A549 (cell line): ENCODE measurements around the gene STS. TPM values are rescaled to one million over a fixed set of nuclear protein-coding genes. Genes with fewer than 3 reads are reported as not detected.
"Not testable (repeated sequence)": the region's sequence is repeated elsewhere in the genome, so short reads cannot be mapped to it uniquely, and the experiment has no call there.

Source experiments
- ATAC-seq, 2 experiments: fragments of 200-7000 bp in 1 of 2; fragments of >200 bp in 1 of 2; cut with Nextera tagmentation in 1 of 2; cut with Tn5 transposase in 1 of 2; 3 replicates each; pipeline versions ENCODE4 v1.8.0 to v1.9.1; 2018 to 2020; ENCODE audit warnings: mild to moderate bottlenecking in 1 of 2, moderate library complexity in 1 of 2
- CTCF ChIA-PET: fragments of 300-600 bp; sonication (Branson Sonifier 250); formaldehyde crosslinking; extraction: SDS; loops from one replicate; lab custom pipeline; 2021; ENCODE audit warnings: antibody characterized with exemption, inconsistent platforms; lab: Yijun Ruan, JAX
- POLR2A ChIA-PET: fragments of 350-600 bp; formaldehyde crosslinking; extraction: SDS; loops from one replicate; lab custom pipeline; 2021; ENCODE audit warnings: antibody characterized with exemption, inconsistent platforms; lab: Yijun Ruan, JAX
- DNase-seq, 2 experiments: peaks; one replicate each; pipeline versions ENCODE4 v3.0.0 to v3.0.0-alpha.2; 2011 to 2016; ENCODE audit warnings: low read depth in 1 of 2, low spot score in 1 of 2
- FAIRE-seq: peaks from 2 replicates; lab custom pipeline; 2011; peaks lifted over from hg19 to GRCh38; lab: Jason Lieb, UNC
- H3K27ac ChIP-seq, 2 experiments: fragments of >200 bp; sonication (Bioruptor Twin); formaldehyde crosslinking; 3 replicates each; pipeline ENCODE4 v1.5.1; 2016 to 2017
- H3K4me1 ChIP-seq: fragments of >200 bp; sonication (Bioruptor Twin); formaldehyde crosslinking; 3 replicates; pipeline ENCODE4 v1.6.1; 2016
- H3K4me2 ChIP-seq: fragments of >200 bp; sonication (Bioruptor Twin); formaldehyde crosslinking; 3 replicates; pipeline ENCODE4 v1.6.1; 2016
- H3K4me3 ChIP-seq: fragments of >200 bp; sonication (Bioruptor Twin); formaldehyde crosslinking; 3 replicates; pipeline ENCODE4 v1.5.1; 2016
- H3K9me3 ChIP-seq: fragments of >200 bp; sonication (Bioruptor Twin); formaldehyde crosslinking; 3 replicates; pipeline ENCODE4 v1.6.1; 2016
- ATOH8 ChIP-seq: fragments of 250-450 bp; sonication (Bioruptor Pico); IDR thresholded peaks from 2 replicates; pipeline ENCODE4 v1.5.0; 2020; ENCODE audit warnings: low read depth, mild to moderate bottlenecking, moderate library complexity
- BHLHE40 ChIP-seq: IDR thresholded peaks from 2 replicates; pipeline ENCODE4 v1.6.1; 2012; ENCODE audit warnings: low read depth, low read length, inconsistent platforms
- CHD2 ChIP-seq: fragments of 150-350 bp; IDR thresholded peaks from 2 replicates; pipeline ENCODE4 v1.6.1; 2014; ENCODE audit warnings: low read length; ENCODE audit not compliant: partially characterized antibody
- CTCF ChIP-seq: fragments of >200 bp; sonication (Bioruptor Twin); formaldehyde crosslinking; IDR thresholded peaks from 3 replicates; pipeline ENCODE4 v1.5.1; 2016
- EHF ChIP-seq: fragments of 250-450 bp; sonication (Bioruptor Pico); IDR thresholded peaks from 2 replicates; pipeline ENCODE4 v1.5.0; 2020; ENCODE audit warnings: mild to moderate bottlenecking
- FOSL2 ChIP-seq, 2 experiments: fragments of 450-650 bp in 1 of 2; fragments of >200 bp in 1 of 2; sonication (Bioruptor Twin) in 1 of 2; formaldehyde crosslinking; IDR thresholded peaks; 2 replicates each; pipeline versions ENCODE4 v1.5.0 to v1.6.1; 2016 to 2020; ENCODE audit warnings: mild to moderate bottlenecking in 1 of 2, moderate library complexity in 1 of 2
- FOXS1 ChIP-seq: fragments of 250-450 bp; sonication (Bioruptor Pico); IDR thresholded peaks from 2 replicates; pipeline ENCODE4 v1.5.0; 2020; ENCODE audit warnings: mild to moderate bottlenecking, moderate library complexity
- HDAC2 ChIP-seq: fragments of 200-600 bp; sonication (generic); IDR thresholded peaks from 2 replicates; pipeline ENCODE4 v1.6.1; 2016
- HMGXB4 ChIP-seq: fragments of 250-450 bp; sonication (Bioruptor Pico); IDR thresholded peaks from 2 replicates; pipeline ENCODE4 v1.5.0; 2021; ENCODE audit warnings: mild to moderate bottlenecking, moderate library complexity, borderline replicate concordance
- HOXA7 ChIP-seq: fragments of 250-450 bp; sonication (Bioruptor Pico); IDR thresholded peaks from 2 replicates; pipeline ENCODE4 v1.5.0; 2020; ENCODE audit warnings: mild to moderate bottlenecking, moderate library complexity
- KDM5A ChIP-seq: fragments of 200-600 bp; sonication (generic); IDR thresholded peaks from 2 replicates; pipeline ENCODE4 v1.6.1; 2016; ENCODE audit warnings: antibody characterized with exemption, mild to moderate bottlenecking
- MAX ChIP-seq: IDR thresholded peaks from 2 replicates; pipeline ENCODE4 v1.6.1; 2012
- MAZ ChIP-seq: fragments of 150-350 bp; IDR thresholded peaks from 2 replicates; pipeline ENCODE4 v1.6.1; 2014; ENCODE audit warnings: antibody characterized with exemption, low read depth, low read length, borderline replicate concordance
- NFE2L2 ChIP-seq: fragments of 150-350 bp; conservative IDR thresholded peaks from 2 replicates; pipeline ENCODE4 v1.6.1; 2014; ENCODE audit warnings: low read length
- PBX3 ChIP-seq: IDR thresholded peaks from 2 replicates; pipeline ENCODE4 v1.6.1; 2012
- PHF8 ChIP-seq: fragments of 200-600 bp; sonication (generic); IDR thresholded peaks from 2 replicates; pipeline ENCODE4 v1.6.1; 2016; ENCODE audit warnings: low read depth, mild to moderate bottlenecking, antibody characterized with exemption, moderate library complexity, borderline replicate concordance
- RAD21 ChIP-seq, 2 experiments: fragments of >200 bp in 1 of 2; sonication (Bioruptor Twin) in 1 of 2; formaldehyde crosslinking in 1 of 2; IDR thresholded peaks in 1 of 2; conservative IDR thresholded peaks in 1 of 2; 2 replicates in 1 of 2; 3 replicates in 1 of 2; pipeline ENCODE4 v1.6.1; 2012 to 2018; ENCODE audit warnings: inconsistent platforms in 1 of 2
- RARB ChIP-seq: fragments of 250-450 bp; sonication (Bioruptor Pico); IDR thresholded peaks from 2 replicates; pipeline ENCODE4 v1.8.0; 2021; ENCODE audit warnings: mild to moderate bottlenecking, moderate library complexity
- RFX5 ChIP-seq: fragments of 450-650 bp; IDR thresholded peaks from 2 replicates; pipeline ENCODE4 v1.7.1; 2014; ENCODE audit warnings: antibody characterized with exemption, mild to moderate bottlenecking, moderate library complexity
- USF2 ChIP-seq: fragments of 450-650 bp; IDR thresholded peaks from 2 replicates; pipeline ENCODE4 v1.6.1; 2014; ENCODE audit warnings: antibody characterized with exemption
- ZC3H11A ChIP-seq: fragments of 450-650 bp; IDR thresholded peaks from 2 replicates; pipeline ENCODE4 v1.6.1; 2014; ENCODE audit warnings: antibody characterized with exemption, mild to moderate bottlenecking
- ZFP36 ChIP-seq: fragments of 450-650 bp; IDR thresholded peaks from 2 replicates; pipeline ENCODE4 v1.6.1; 2014; ENCODE audit warnings: borderline replicate concordance; ENCODE audit not compliant: partially characterized antibody
- WGBS: methylation state at CpG from one replicate; pipeline ENCODE4 v1.1.6; 2017; ENCODE audit errors: missing lambda C conversion rate; 5-methylcytosine and 5-hydroxymethylcytosine counted together
- polyA plus RNA-seq, 4 experiments: library from polyadenylated mRNA; depleted of rRNA in 3 of 4; stranded (reverse); fragments of >200 nt; fragmentation: RNase III in 1 of 4; extraction: RNeasy Plus Mini Kit Qiagen cat#74134 plus additional on column Dnase treatment in 1 of 4; gene quantifications; 2 replicates in 3 of 4; 3 replicates in 1 of 4; pipeline ENCODE4 v1.2.3, GENCODE V29; 2011 to 2017

Gene STS
- polyA plus RNA-seq, 2 of the 4 experiments (the other 2 are of a cell fraction) = 2.1 to 2.4 TPM

- TF ChIP-seq ZFP36 = no peak
Observed at GRCh38 chrX:7168371-7168770, 20.9 kb downstream of the STS start (continued).

GRCh38 chrX:7169627-7170026 lies 22.1 kb downstream of the STS start:
- WGBS = 38% methylated on average over 3 of the region's 3 CpGs
- no peak overlapping the region for H3K27ac ChIP-seq
- DNase-seq (no peak), ATAC-seq (no peak), FAIRE-seq (no peak)
- H3K4me2 ChIP-seq = no peak overlapping the region
- no peaks in the 10 kb centered on the region for H3K9me3 ChIP-seq
- TF ChIP-seq CTCF (no peak), BHLHE40 (no peak), HMGXB4 (no peak), ATOH8 (CRISPR knock-in tag) (no peak), RFX5 (no peak), PBX3 (no peak), NFE2L2 (no peak), CHD2 (no peak), HDAC2 (no peak), PHF8 (no peak), HOXA7 (CRISPR knock-in tag) (no peak), USF2 (no peak), KDM5A (no peak), MAX (no peak), EHF (CRISPR knock-in tag) (no peak), MAZ (no peak), ZC3H11A (no peak), RARB (CRISPR knock-in tag) (no peak)
- no peak overlapping the region for H3K4me3 ChIP-seq
- no peaks in the 10 kb centered on the region for H3K4me1 ChIP-seq
- ChIA-PET POLR2A (no interaction called here), CTCF (no interaction called here)

- H3K4me2 ChIP-seq = no peak overlapping the region
- ChIA-PET CTCF (interaction anchor here (1.2 kb wide), 1 partner anchor 16 kb away, joined by 3 read pairs; no protein-coding TSS in a partner anchor), POLR2A (no interaction called here)
- no peaks in the 10 kb centered on the region for H3K4me1 ChIP-seq
- ATAC-seq (peak in 1 of 2 experiments; percentile 60; a peak in 3 of 6 replicates), FAIRE-seq (no peak), DNase-seq (peak in 1 of 2 experiments; percentile 36)
- no peak overlapping the region for H3K27ac ChIP-seq
- H3K9me3 ChIP-seq = no peaks in the 10 kb centered on the region
- TF ChIP-seq CTCF (0 out of 3 replicates have a peak, but pooled peaks have one; percentile 15), FOSL2 (IDR thresholded peaks at IDR 0.05) (no peak), FOSL2 (CRISPR knock-in tag; IDR thresholded peaks at IDR 0.05) (peak; percentile 51; the same call in 1 of the 2 replicates), FOXS1 (CRISPR knock-in tag) (no peak), RAD21 (conservative IDR thresholded peaks at IDR 0.05 in 1 of 2, IDR thresholded peaks at IDR 0.05 in 1 of 2) (peak in 1 of 2 experiments; percentile 38; a peak in 2 of 5 replicates)
- H3K4me3 ChIP-seq = no peak overlapping the region
- 50% methylated on average over 1 of the region's 3 CpGs for WGBS
Observed at GRCh38 chrX:7170898-7171297, 23.4 kb downstream of the STS start.

GRCh38 chrX:7178859-7179258 lies 31.3 kb downstream of the STS start:
- 15% methylated on average over 2 of the region's 2 CpGs for WGBS
- ATAC-seq, CTCF ChIA-PET, POLR2A ChIA-PET, H3K4me3 ChIP-seq, H3K4me2 ChIP-seq, H3K4me1 ChIP-seq, H3K9me3 ChIP-seq, DNase-seq, FAIRE-seq, H3K27ac ChIP-seq: not testable (repeated sequence)
